DOHH2 (cell line): Measurements from ENCODE around the gene PAM.

Experiments used
- EZH2phosphoT487 ChIP-seq: fragments of 200-600 bp; sonication (generic); IDR thresholded peaks from 2 replicates; pipeline ENCODE4 v1.6.1; 2017; ENCODE audit warnings: borderline replicate concordance, mild to moderate bottlenecking, antibody characterized with exemption, low read length, moderate library complexity, mixed read lengths
- TF ChIP-seq, protein P1 (sequence below): fragments of 200-600 bp; sonication (generic); IDR thresholded peaks from one replicate; pipeline ENCODE4 v1.5.1; 2014; ENCODE audit warnings: antibody characterized with exemption, mild to moderate bottlenecking, low read depth, low read length; ENCODE audit not compliant: poor library complexity, severe bottlenecking

DNA sequence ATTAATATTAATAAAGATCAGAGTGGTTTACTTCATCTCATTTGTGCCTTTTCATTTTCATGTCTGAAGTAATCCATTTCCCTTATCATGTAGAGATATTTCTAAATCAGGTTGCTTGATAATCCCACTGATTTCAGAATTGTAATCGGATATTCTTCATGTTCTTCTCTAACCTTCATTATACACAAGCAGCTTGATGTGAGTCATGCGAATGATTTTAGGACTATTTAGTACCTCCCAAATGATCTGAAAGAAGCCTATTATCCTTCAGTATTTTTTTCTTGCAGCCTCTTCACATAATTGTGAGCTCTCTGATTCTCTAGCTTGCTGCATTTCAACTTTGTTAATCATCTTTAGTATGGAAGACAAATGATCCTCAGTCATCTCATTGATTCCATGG, 182.8 kb downstream of the PAM start:
- TF ChIP-seq, protein P1, sequence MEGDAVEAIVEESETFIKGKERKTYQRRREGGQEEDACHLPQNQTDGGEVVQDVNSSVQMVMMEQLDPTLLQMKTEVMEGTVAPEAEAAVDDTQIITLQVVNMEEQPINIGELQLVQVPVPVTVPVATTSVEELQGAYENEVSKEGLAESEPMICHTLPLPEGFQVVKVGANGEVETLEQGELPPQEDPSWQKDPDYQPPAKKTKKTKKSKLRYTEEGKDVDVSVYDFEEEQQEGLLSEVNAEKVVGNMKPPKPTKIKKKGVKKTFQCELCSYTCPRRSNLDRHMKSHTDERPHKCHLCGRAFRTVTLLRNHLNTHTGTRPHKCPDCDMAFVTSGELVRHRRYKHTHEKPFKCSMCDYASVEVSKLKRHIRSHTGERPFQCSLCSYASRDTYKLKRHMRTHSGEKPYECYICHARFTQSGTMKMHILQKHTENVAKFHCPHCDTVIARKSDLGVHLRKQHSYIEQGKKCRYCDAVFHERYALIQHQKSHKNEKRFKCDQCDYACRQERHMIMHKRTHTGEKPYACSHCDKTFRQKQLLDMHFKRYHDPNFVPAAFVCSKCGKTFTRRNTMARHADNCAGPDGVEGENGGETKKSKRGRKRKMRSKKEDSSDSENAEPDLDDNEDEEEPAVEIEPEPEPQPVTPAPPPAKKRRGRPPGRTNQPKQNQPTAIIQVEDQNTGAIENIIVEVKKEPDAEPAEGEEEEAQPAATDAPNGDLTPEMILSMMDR: no peak
- TF ChIP-seq EZH2phosphoT487: no peak
